GM19438 (cell line): ENCODE measurements around the gene KCNK13.

Experiments
- ATAC-seq: cut with Tn5 transposase; IDR thresholded peaks from one replicate; pipeline ENCODE4 v1.9.1; 2021; ENCODE audit warnings: low read depth; ENCODE audit not compliant: unreplicated experiment

Gene KCNK13

GRCh38 chr14:90116444-90116843, 54.6 kb downstream of the KCNK13 start:
- no peak for ATAC-seq

GRCh38 chr14:90118027-90118426, 56.2 kb downstream of the KCNK13 start:
- no peak for ATAC-seq

- no peak for ATAC-seq
These were observed 64.5 kb downstream of the KCNK13 start for GRCh38 chr14:90126260-90126659.

GRCh38 chr14:90132821-90133570, 71.2 kb downstream of the KCNK13 start:
- ATAC-seq, result no peak

- no peak for ATAC-seq
These were observed 75.1 kb downstream of the KCNK13 start for GRCh38 chr14:90136904-90137303.

- no peak for ATAC-seq
These were observed 76.0 kb downstream of the KCNK13 start for GRCh38 chr14:90137807-90138206.

- ATAC-seq, result no peak
These were observed 77.4 kb downstream of the KCNK13 start for GRCh38 chr14:90139199-90139598.

- no peak for ATAC-seq
These were observed 78.6 kb downstream of the KCNK13 start for GRCh38 chr14:90140298-90140955.

- ATAC-seq, result no peak
These were observed 79.1 kb downstream of the KCNK13 start for GRCh38 chr14:90140956-90141316.

GRCh38 chr14:90153429-90153828, 91.6 kb downstream of the KCNK13 start:
- ATAC-seq, result no peak

- no peak for ATAC-seq
These were observed 92.3 kb downstream of the KCNK13 start for GRCh38 chr14:90154110-90154509.

- ATAC-seq, result no peak
These were observed 97.4 kb downstream of the KCNK13 start for GRCh38 chr14:90159146-90159545.

- no peak for ATAC-seq
These were observed 97.9 kb downstream of the KCNK13 start for GRCh38 chr14:90159688-90160087.

GRCh38 chr14:90161129-90161528, 99.3 kb downstream of the KCNK13 start:
- ATAC-seq, result no peak

GRCh38 chr14:90168425-90169105, 106.8 kb downstream of the KCNK13 start:
- ATAC-seq, result no peak

- ATAC-seq, result no peak
These were observed 113.8 kb downstream of the KCNK13 start for GRCh38 chr14:90175631-90176030.

GRCh38 chr14:90177539-90178189, 115.9 kb downstream of the KCNK13 start:
- no peak for ATAC-seq

GRCh38 chr14:90179357-90179756, 117.6 kb downstream of the KCNK13 start:
- no peak for ATAC-seq

GRCh38 chr14:90179809-90180779, 118.3 kb downstream of the KCNK13 start:
- no peak for ATAC-seq

GRCh38 chr14:90184094-90184493, 122.3 kb downstream of the KCNK13 start:
- no peak for ATAC-seq
